GM23338 (cell line): ENCODE measurements around the gene HS6ST3. TPM values are rescaled to one million over a fixed set of nuclear protein-coding genes. Genes with fewer than 3 reads are reported as not detected.

Experiments
- ATAC-seq: fragments of 200-7000 bp; cut with Tn5 transposase; 3 replicates; pipeline ENCODE4 v1.9.1; 2020
- DNase-seq: peaks from one replicate; pipeline ENCODE4 v3.0.0-alpha.2; 2015; ENCODE audit warnings: low spot score
- H2AFZ ChIP-seq: fragments of 200-600 bp; sonication (generic); 2 replicates; pipeline ENCODE4 v1.8.0; 2016; ENCODE audit warnings: antibody characterized with exemption, mild to moderate bottlenecking, moderate library complexity
- H3F3A ChIP-seq: fragments of 200-600 bp; sonication (generic); replicated peaks from 2 replicates; pipeline ENCODE4 v1.8.0; 2017; ENCODE audit warnings: antibody characterized with exemption, mixed run types, low read depth
- H3K27ac ChIP-seq: fragments of 200-600 bp; sonication (generic); 2 replicates; pipeline ENCODE4 v1.6.1; 2016; ENCODE audit warnings: low read depth
- H3K27me3 ChIP-seq: fragments of 200-600 bp; sonication (generic); 2 replicates; pipeline ENCODE4 v1.8.0; 2016; ENCODE audit warnings: mild to moderate bottlenecking, mixed run types, moderate library complexity; ENCODE audit not compliant: insufficient read depth
- H3K36me3 ChIP-seq: fragments of 200-600 bp; sonication (generic); 2 replicates; pipeline ENCODE4 v1.8.0; 2016; ENCODE audit warnings: mild to moderate bottlenecking; ENCODE audit not compliant: insufficient read depth
- H3K4me1 ChIP-seq: fragments of 200-600 bp; sonication (generic); 2 replicates; pipeline ENCODE4 v1.8.0; 2016; ENCODE audit warnings: mild to moderate bottlenecking, moderate library complexity; ENCODE audit not compliant: insufficient read depth
- H3K4me2 ChIP-seq: fragments of 200-600 bp; sonication (generic); 2 replicates; pipeline ENCODE4 v1.7.1; 2017; ENCODE audit warnings: mixed run types
- H3K4me3 ChIP-seq: fragments of 200-600 bp; sonication (generic); 2 replicates; pipeline ENCODE4 v1.6.1; 2016; ENCODE audit warnings: mixed run types
- H3K79me2 ChIP-seq: fragments of 200-600 bp; sonication (generic); replicated peaks from 2 replicates; pipeline ENCODE4 v1.8.0; 2017; ENCODE audit warnings: mild to moderate bottlenecking; ENCODE audit not compliant: insufficient read depth
- H3K9me2 ChIP-seq: fragments of 200-600 bp; sonication (generic); 2 replicates; pipeline ENCODE4 v1.8.0; 2017; ENCODE audit not compliant: insufficient read depth
- H4K20me1 ChIP-seq: fragments of 200-600 bp; sonication (generic); replicated peaks from 2 replicates; pipeline ENCODE4 v1.8.0; 2017; ENCODE audit warnings: mild to moderate bottlenecking; ENCODE audit not compliant: insufficient read depth
- H3K27ac Mint-ChIP-seq: 2 replicates; pipeline ENCODE4 v1.8.0; 2020; ENCODE audit warnings: inconsistent platforms, mild to moderate bottlenecking, moderate library complexity, mixed read lengths
- H3K27me3 Mint-ChIP-seq: 3 replicates; pipeline ENCODE4 v1.8.0; 2022; ENCODE audit warnings: low read depth, mild to moderate bottlenecking, moderate library complexity, mixed read lengths, inconsistent platforms; ENCODE audit not compliant: insufficient read depth, poor library complexity
- H3K36me3 Mint-ChIP-seq: 3 replicates; pipeline ENCODE4 v1.8.0; 2021; ENCODE audit warnings: low read depth, mild to moderate bottlenecking, inconsistent platforms, moderate library complexity, mixed read lengths
- H3K4me1 Mint-ChIP-seq: 3 replicates; pipeline ENCODE4 v1.8.0; 2020; ENCODE audit warnings: mild to moderate bottlenecking, inconsistent platforms, mixed read lengths
- H3K4me3 Mint-ChIP-seq: 3 replicates; pipeline ENCODE4 v1.8.0; 2021; ENCODE audit warnings: moderate library complexity, mild to moderate bottlenecking, inconsistent platforms, mixed read lengths
- H3K9me3 Mint-ChIP-seq: 3 replicates; pipeline ENCODE4 v1.8.0; 2020; ENCODE audit warnings: moderate library complexity, mild to moderate bottlenecking, inconsistent platforms, mixed read lengths
- EZH2phosphoT487 ChIP-seq: fragments of 200-600 bp; sonication (generic); IDR thresholded peaks from one replicate; pipeline ENCODE4 v1.8.1; 2018; ENCODE audit warnings: antibody characterized with exemption; ENCODE audit not compliant: unreplicated experiment
- POLR2AphosphoS5 ChIP-seq: IDR thresholded peaks from 2 replicates; pipeline ENCODE4 v1.6.1; 2016; ENCODE audit warnings: antibody characterized with exemption, low read depth
- REST ChIP-seq: IDR thresholded peaks from one replicate; pipeline ENCODE4 v1.6.1; 2018; ENCODE audit warnings: antibody characterized with exemption; ENCODE audit not compliant: unreplicated experiment
- ZNF331 ChIP-seq: fragments of 250-450 bp; sonication (Bioruptor Pico); IDR thresholded peaks from 2 replicates; pipeline ENCODE4 v1.5.0; 2020; ENCODE audit warnings: low read depth, mild to moderate bottlenecking, moderate library complexity
- ZNF462 ChIP-seq: fragments of 250-450 bp; sonication (Bioruptor Pico); IDR thresholded peaks from 2 replicates; pipeline ENCODE4 v1.5.0; 2020; ENCODE audit warnings: mild to moderate bottlenecking, moderate library complexity
- polyA plus RNA-seq: library from polyadenylated mRNA; unstranded; fragments of >200 nt; fragmentation: Nextera tagmentation; extraction: Ambion mirVana; gene quantifications from 2 replicates; pipeline ENCODE4 v1.2.1, GENCODE V29; 2016
- total RNA-seq: library from RNA; depleted of rRNA; stranded (reverse); fragments of >200 nt; shearing (Covaris generic); gene quantifications from 2 replicates; pipeline ENCODE4 v1.2.3, GENCODE V29; 2014

The HS6ST3 gene
- total and polyA plus RNA-seq, 2 experiments from 2014 or later: 0.52 to 0.80 TPM

GRCh38 chr13:96821381-96821780 is 731.5 kb downstream of the HS6ST3 start (continued):
- TF ChIP-seq ZNF462 (CRISPR knock-in tag): no peak

- Histone ChIP-seq H3K4me1 (peaks cover 10% of the 10 kb centered on the region), H3K27ac (no peak overlapping the region), H3K27me3 (no peaks in the 10 kb centered on the region), H4K20me1 (no peaks in the 10 kb centered on the region), H3K36me3 (no peaks in the 10 kb centered on the region), H3K9me2 (no peaks in the 10 kb centered on the region), H2AFZ (no peak overlapping the region), H3K79me2 (no peaks in the 10 kb centered on the region), H3K4me2 (no peak overlapping the region), H3F3A (no peaks in the 10 kb centered on the region), H3K4me3 (no peak overlapping the region)
- DNase-seq (no peak), ATAC-seq (no peak)
- peaks cover 2% of the 10 kb centered on the region for H3K27me3 Mint-ChIP-seq
- no peak overlapping the region for H3K27ac Mint-ChIP-seq
- peaks cover 12% of the 10 kb centered on the region; the same call in 2 of the 3 replicates for H3K4me1 Mint-ChIP-seq
- H3K36me3 Mint-ChIP-seq: no peaks in the 10 kb centered on the region
- H3K4me3 Mint-ChIP-seq: no peak overlapping the region
- H3K9me3 Mint-ChIP-seq: no peaks in the 10 kb centered on the region
- TF ChIP-seq POLR2AphosphoS5 (no peak), ZNF462 (CRISPR knock-in tag) (no peak), EZH2phosphoT487 (no peak), ZNF331 (CRISPR knock-in tag) (no peak), REST (no peak)
Observed at GRCh38 chr13:96821971-96822370, 732.1 kb downstream of the HS6ST3 start.
